HG02763 (cell line): ENCODE measurements around the gene POU2F1.

Experiments
- ATAC-seq: cut with Tn5 transposase; IDR thresholded peaks from one replicate; pipeline ENCODE4 v1.9.1; 2021; ENCODE audit warnings: mild to moderate bottlenecking, moderate library complexity; ENCODE audit not compliant: unreplicated experiment

The POU2F1 gene

GRCh38 chr1:167270349-167271092, 49.8 kb downstream of the POU2F1 start:
- no peak for ATAC-seq

GRCh38 chr1:167272369-167272957, 51.8 kb downstream of the POU2F1 start:
- ATAC-seq: no peak

DNA sequence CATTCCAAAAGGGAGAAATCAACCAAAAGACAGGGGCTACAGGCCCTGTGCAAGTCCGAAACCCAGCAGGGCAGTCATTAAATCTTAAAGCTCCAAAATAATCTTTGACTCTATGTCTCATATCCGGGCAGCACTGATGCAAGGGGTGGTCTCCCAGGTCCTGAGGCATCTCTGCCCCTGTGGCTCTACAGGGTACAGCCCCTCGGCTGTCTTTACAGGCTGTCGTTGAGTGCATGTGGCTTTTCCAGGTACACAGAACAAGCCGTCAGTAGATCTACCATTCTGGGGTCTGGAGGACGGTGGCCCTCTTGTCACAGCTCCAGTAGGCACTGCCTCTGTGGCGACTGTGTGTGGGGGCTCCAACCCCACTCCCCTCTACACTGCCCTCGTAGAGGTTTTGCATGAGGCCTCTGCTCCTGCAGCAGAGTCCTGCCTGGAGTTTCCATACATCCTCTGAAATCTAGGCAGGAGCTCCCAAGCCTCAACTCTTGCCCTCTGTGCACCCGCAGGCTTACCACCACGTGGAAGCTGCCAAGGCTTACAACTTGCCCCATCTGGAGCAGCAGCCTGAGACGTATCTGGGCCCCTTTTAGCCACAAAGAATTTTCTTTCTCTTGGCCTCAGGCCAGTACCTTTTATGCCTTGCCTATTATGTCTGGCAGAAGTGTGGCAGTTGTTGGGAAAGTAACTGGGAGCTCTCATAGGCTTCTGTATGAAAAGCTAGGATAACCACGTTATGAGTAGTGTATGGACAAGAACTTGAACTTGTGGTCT, 52.5 kb downstream of the POU2F1 start:
- no peak for ATAC-seq

GRCh38 chr1:167274061-167274460, 53.4 kb downstream of the POU2F1 start:
- no peak for ATAC-seq

DNA sequence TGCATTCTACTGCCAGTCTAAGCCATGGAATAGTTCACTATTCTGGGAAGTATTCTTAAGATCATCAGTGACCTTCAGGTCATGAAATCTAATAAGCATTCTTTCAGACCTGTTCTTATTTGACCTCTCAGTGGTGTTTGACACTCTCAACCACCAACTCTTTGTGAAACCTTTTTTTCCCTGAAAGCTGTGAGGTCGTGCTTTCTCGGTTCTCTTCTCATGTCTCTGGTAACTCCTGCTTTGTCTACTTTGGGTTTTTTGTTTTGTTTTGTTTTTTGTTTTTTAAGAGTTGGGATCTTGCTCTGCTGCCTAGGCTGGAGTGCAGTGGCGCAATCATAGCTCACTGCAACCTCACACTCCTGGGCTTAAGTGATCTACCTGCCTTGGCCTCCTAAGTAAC, 56.3 kb downstream of the POU2F1 start:
- peak; percentile 69 for ATAC-seq

DNA sequence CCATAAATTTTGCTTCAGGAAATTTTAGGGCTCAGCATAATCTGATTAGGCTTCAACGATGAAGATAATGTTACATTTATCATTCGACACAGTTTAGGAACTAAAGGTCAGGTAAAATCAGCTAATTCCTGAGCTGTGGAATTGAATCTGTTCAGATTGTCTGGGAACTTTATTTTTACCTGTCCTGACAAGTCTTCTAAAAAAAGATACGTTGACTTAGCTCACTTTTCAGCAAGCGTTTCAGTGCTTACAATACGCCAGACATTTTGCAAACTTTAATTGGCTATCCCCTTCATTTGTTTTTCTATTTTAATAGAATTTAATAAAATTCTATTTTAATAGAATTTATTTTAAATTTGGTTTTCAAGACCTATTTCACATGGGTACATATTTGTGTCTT, 57.8 kb downstream of the POU2F1 start:
- no peak for ATAC-seq

DNA sequence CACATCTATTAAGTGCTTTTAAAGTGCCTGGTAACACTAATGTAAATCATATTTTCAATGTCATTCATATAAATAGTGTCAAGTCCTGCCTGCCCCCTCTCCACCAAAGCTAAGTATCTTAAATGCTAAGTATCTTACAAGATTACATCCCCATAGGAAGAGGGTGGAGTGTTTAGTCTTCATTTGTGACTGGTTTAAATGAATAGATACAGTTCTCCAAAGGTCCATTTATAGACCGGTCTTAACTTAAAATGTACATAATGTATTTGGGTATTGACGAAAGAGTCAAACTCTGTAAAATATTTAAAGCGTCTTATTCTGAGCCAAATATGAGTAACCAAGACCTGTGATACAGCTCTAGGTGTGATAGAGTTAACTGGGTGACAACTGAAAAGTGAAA, 60.2 kb downstream of the POU2F1 start:
- ATAC-seq: no peak

DNA sequence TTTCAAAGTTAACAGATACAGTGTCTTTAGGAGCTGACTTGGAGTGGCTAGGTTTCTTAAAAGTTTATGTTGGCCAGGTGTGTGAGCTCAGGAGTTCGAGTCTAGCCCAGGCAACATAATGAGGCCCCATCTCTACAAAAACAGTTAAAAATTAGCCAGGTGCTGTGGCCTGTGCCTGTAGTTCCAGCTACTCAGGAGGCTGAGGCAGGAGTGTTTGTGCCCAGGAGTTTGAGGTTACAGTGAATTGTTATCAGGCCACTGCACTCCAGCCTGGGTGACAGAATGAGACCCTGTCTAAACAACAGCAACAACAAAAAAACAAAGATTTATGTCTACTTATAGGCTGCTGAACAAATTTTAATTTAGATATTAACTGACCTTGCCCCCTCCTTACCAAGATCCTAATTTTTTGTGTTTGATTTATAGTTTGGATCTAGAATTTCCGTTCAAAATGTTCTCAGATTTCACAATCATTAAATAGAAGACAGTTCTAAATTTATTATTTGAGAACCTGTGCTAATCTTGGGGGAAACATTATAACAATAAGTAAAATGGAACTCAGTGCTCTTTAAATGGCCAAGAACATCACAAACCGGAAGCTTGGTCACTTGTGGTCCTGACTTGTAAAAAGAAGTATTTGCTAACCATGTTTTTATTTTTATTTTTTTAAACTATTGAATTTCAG, 67.8 kb downstream of the POU2F1 start:
- ATAC-seq: no peak

GRCh38 chr1:167289075-167289442, 68.4 kb downstream of the POU2F1 start:
- ATAC-seq: no peak

GRCh38 chr1:167289966-167290365, 69.3 kb downstream of the POU2F1 start:
- no peak for ATAC-seq

GRCh38 chr1:167291539-167292185, 71.0 kb downstream of the POU2F1 start:
- no peak for ATAC-seq

DNA sequence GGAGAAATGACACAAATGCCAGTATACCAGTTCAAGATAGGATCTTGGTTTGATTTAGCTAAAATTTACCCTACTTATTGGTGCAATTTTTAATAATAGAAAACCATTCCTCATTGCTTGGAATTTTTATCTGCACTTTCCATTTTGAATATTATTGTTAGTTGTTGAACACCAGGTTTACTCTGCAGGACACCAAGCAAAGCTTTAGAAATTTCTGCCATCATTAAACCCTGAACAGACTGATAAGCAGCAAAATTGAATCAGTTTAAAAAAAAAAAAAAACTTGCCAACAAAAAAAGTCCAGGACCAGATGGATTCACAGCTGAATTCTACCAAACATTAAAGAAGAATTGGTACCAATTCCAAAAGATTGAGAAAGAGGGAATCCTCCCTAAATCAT, 71.5 kb downstream of the POU2F1 start:
- ATAC-seq: no peak

GRCh38 chr1:167293057-167293456, 72.4 kb downstream of the POU2F1 start:
- no peak for ATAC-seq

GRCh38 chr1:167294528-167294927, 73.8 kb downstream of the POU2F1 start:
- no peak for ATAC-seq

GRCh38 chr1:167297222-167298214, 76.8 kb downstream of the POU2F1 start:
- no peak for ATAC-seq

- ATAC-seq: no peak
Measured at GRCh38 chr1:167298325-167298724, 77.6 kb downstream of the POU2F1 start.

GRCh38 chr1:167301355-167301754, 80.7 kb downstream of the POU2F1 start:
- no peak for ATAC-seq

DNA sequence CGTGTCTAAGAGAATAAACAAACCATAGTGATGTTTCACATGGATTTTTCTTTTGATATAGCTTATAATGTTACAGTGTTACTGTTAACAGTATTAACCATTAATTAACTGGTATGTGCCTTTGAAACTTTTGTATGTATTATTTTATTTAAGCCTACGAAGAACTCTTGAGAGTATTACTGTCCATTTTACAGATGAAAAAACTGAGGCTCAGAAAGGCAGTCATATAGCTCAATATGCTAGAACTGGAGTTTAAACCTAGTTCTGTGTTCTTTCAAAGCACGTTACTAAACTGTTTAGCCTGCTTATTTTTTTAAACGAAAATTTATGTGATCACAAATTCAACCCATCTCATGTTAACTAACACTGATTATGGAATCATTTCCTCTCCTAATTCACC, 83.5 kb downstream of the POU2F1 start:
- ATAC-seq: no peak

DNA sequence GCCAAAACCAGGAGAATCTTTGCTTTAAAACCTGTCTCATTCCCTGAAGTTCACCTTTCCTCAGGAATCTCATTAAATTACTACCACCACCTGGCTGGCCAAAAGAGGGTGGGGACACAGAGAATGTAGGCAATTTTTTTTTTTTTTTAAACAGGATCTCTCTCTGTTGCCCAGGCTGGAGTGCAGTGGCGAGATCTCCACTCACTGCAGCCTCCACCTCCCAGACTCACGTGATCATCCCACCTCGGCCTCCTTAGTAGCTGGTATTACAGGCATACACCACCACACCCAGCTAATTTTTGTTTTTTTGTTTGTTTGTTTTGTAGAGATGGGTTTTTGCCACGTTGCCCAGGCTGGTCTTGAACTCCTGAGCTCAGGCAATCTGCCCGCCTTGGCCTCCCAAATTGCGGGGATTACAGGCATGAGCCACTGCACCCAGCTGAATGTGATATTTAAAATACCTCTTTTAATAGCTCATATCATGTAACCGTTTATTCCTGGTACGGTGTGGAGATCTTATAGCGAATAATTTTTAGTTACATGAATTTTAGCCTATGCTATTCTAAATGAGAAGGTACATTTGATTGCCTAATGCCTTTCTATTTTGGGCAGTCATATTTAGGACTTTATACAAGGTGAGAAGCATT, 84.5 kb downstream of the POU2F1 start:
- no peak for ATAC-seq
